ENCODE data around the gene PRSS38. TPM values are rescaled to one million over a fixed set of nuclear protein-coding genes. Genes with fewer than 3 reads are reported as not detected.

The PRSS38 gene
- total and polyA plus RNA-seq, 11 donors = not detected

GRCh38 chr1:227893949-227894721 is 78.7 kb downstream of the PRSS38 start:
- 82 to 91% (median 90%) methylated on average over 21 to 27 of the region's 27 CpGs for WGBS, 4 donors
- peaks cover 0 to 7% (median 0%) of the 10 kb centered on the region in 12 donors for H3K4me1 ChIP-seq
- H3K27me3 ChIP-seq = no peaks in the 10 kb centered on the region
- H3K27ac ChIP-seq = no peak overlapping the region
- no peak overlapping the region for H3K4me3 ChIP-seq
- intact Hi-C loops (cut with DNase I) = no loop called here
- H3K36me3 ChIP-seq = no peaks in the 10 kb centered on the region
- H3K9me3 ChIP-seq = no peaks in the 10 kb centered on the region
- no peak for ATAC-seq
- DNase-seq = peak in 4 of 5 donors; percentile 13 to 38 (median 14)
- no peak for TF ChIP-seq CTCF (IDR thresholded peaks at IDR 0.05)
- no peak for TF ChIP-seq POLR2A (IDR thresholded peaks at IDR 0.05)

GRCh38 chr1:227894831-227895451 is 79.5 kb downstream of the PRSS38 start:
- H3K27me3 ChIP-seq = no peaks in the 10 kb centered on the region
- no peaks in the 10 kb centered on the region for H3K9me3 ChIP-seq
- intact Hi-C loops (cut with DNase I) = no loop called here
- H3K4me1 ChIP-seq = peaks cover 0 to 7% (median 0%) of the 10 kb centered on the region in 12 donors
- ATAC-seq (no peak), DNase-seq (peak in 4 of 5 donors; percentile 3 to 14 (median 10))
- TF ChIP-seq POLR2A (IDR thresholded peaks at IDR 0.05) = no peak
- no peak for TF ChIP-seq CTCF (IDR thresholded peaks at IDR 0.05)
- no peak overlapping the region for H3K27ac ChIP-seq
- WGBS, 4 donors = 89 to 98% (median 93%) methylated on average over 10 to 12 of the region's 12 CpGs
- H3K36me3 ChIP-seq = no peaks in the 10 kb centered on the region
- H3K4me3 ChIP-seq = no peak overlapping the region

Other genes with a start within 250 kb of the PRSS38 start
- gene JMJD4, start 80.4 kb upstream of the PRSS38 start, total RNA-seq = 10 to 100 TPM in 7 of 9 donors, 1 to 10 TPM in 2; 7.8 to 14.1 (median 11.5) TPM
- gene JMJD4, start 80.4 kb upstream of the PRSS38 start, polyA plus RNA-seq = 10 to 100 TPM in 1 of 2 donors, 1 to 10 TPM in 1; 7.9 to 12.6 TPM
- gene SNAP47, start 80.2 kb upstream of the PRSS38 start, total RNA-seq = 100 to 1,000 TPM in 1 of 9 donors, 10 to 100 TPM in 8; 24.7 to 106 (median 37.9) TPM
- 10 to 100 TPM; 22.1 to 32.5 TPM for gene SNAP47, start 80.2 kb upstream of the PRSS38 start, polyA plus RNA-seq
- 10 to 100 TPM in 4 of 9 donors, 1 to 10 TPM in 4, under 1 TPM in 1; 0.54 to 29.8 (median 2.5) TPM for gene WNT9A, start 132.3 kb downstream of the PRSS38 start, total RNA-seq
- gene WNT9A, start 132.3 kb downstream of the PRSS38 start, polyA plus RNA-seq = 1 to 10 TPM in 1 of 2 donors, under 1 TPM in 1; 0.54 to 1.3 TPM
- gene WNT3A, start 191.3 kb downstream of the PRSS38 start, total RNA-seq = not detected
- gene WNT3A, start 191.3 kb downstream of the PRSS38 start, polyA plus RNA-seq = not detected